ENCODE results near the gene FAM174B. TPM values are rescaled to one million over a fixed set of nuclear protein-coding genes. Genes with fewer than 3 reads are reported as not detected.

The FAM174B gene
- total and polyA plus RNA-seq, 2 experiments from 2014 or later, result 15.0 to 21.8 TPM

GRCh38 chr15:92578096-92578835 lies 77.3 kb downstream of the FAM174B start:
- no peaks in the 10 kb centered on the region for H4K20me1 ChIP-seq (replicated peaks; ENCODE audit: insufficient read depth)
- no peak overlapping the region for H3K27ac ChIP-seq (ENCODE audit: low read depth)
- no peaks in the 10 kb centered on the region for H3K36me3 Mint-ChIP-seq (ENCODE audit: low read depth)
- no peak overlapping the region for H3K4me3 ChIP-seq
- no peak overlapping the region for H3K27ac Mint-ChIP-seq
- H3K79me2 ChIP-seq (replicated peaks; ENCODE audit: insufficient read depth), result no peaks in the 10 kb centered on the region
- ATAC-seq (no peak), DNase-seq (ENCODE audit: low spot score) (no peak)
- H3K4me1 Mint-ChIP-seq, result no peaks in the 10 kb centered on the region
- H3K4me1 ChIP-seq (ENCODE audit: insufficient read depth), result no peaks in the 10 kb centered on the region
- peaks cover 14% of the 10 kb centered on the region for H3K9me2 ChIP-seq (ENCODE audit: insufficient read depth)
- no peaks in the 10 kb centered on the region for H3K36me3 ChIP-seq (ENCODE audit: insufficient read depth)
- TF ChIP-seq JUNB (IDR thresholded peaks at IDR 0.05; ENCODE audit: unreplicated experiment) (no peak), STAT1 (IDR thresholded peaks at IDR 0.05; ENCODE audit: unreplicated experiment) (no peak), NANOG (IDR thresholded peaks at IDR 0.05; ENCODE audit: borderline replicate concordance) (no peak), CREB1 (CRISPR knock-in tag; IDR thresholded peaks at IDR 0.05; ENCODE audit: low read depth) (no peak), POLR2AphosphoS5 (IDR thresholded peaks at IDR 0.05; ENCODE audit: low read depth) (no peak)
- TF ChIP-seq, protein P1, sequence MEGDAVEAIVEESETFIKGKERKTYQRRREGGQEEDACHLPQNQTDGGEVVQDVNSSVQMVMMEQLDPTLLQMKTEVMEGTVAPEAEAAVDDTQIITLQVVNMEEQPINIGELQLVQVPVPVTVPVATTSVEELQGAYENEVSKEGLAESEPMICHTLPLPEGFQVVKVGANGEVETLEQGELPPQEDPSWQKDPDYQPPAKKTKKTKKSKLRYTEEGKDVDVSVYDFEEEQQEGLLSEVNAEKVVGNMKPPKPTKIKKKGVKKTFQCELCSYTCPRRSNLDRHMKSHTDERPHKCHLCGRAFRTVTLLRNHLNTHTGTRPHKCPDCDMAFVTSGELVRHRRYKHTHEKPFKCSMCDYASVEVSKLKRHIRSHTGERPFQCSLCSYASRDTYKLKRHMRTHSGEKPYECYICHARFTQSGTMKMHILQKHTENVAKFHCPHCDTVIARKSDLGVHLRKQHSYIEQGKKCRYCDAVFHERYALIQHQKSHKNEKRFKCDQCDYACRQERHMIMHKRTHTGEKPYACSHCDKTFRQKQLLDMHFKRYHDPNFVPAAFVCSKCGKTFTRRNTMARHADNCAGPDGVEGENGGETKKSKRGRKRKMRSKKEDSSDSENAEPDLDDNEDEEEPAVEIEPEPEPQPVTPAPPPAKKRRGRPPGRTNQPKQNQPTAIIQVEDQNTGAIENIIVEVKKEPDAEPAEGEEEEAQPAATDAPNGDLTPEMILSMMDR (conservative IDR thresholded peaks at IDR 0.05; ENCODE audit: low read depth in 2 of 2), result no peak
- no peaks in the 10 kb centered on the region for H3F3A ChIP-seq (replicated peaks; ENCODE audit: low read depth)
- H3K4me3 Mint-ChIP-seq, result no peak overlapping the region
- no peaks in the 10 kb centered on the region for H3K27me3 ChIP-seq (ENCODE audit: insufficient read depth)
- H3K9me3 Mint-ChIP-seq, result no peaks in the 10 kb centered on the region; the same call in 2 of the 3 replicates
- H2AFZ ChIP-seq, result no peak overlapping the region
- peaks cover 7% of the 10 kb centered on the region for H3K27me3 Mint-ChIP-seq (ENCODE audit: insufficient read depth, low read depth, poor library complexity)
- H3K4me2 ChIP-seq, result no peak overlapping the region

DNA sequence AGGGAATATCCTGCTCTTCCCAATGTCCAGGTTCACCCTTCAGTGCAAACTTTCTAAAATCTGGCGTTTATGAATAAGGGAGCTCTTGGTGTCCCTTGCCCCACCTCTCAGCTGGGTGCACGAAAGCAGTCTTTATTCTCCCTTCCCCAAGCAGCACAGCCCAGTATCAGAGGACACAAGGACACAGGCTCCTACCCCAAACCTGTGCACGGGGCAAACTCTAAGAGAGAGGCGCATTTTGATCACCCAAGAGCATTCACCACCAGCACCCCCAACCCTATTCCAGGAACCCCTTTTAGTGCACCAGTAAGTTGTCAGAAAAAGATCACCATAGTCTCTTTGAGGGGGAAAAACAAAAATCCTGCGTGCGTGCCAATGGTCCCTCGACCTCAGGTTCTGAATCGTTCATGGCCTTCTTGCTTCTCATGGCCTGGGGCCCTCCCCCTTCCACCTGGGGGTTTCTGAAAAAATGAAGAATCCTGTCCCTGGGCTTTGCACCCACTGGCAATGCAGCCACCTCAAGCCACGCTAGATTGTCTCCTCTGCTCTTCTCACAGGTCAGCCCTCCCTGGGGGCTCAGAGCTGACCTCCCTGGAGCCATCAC lies 78.9 kb downstream of the FAM174B start:
- peaks cover 7% of the 10 kb centered on the region for H3K27me3 Mint-ChIP-seq (ENCODE audit: insufficient read depth, low read depth, poor library complexity)

More for the DNA sequence above, 78.9 kb downstream of the FAM174B start:
- no peaks in the 10 kb centered on the region for H3K27me3 ChIP-seq (ENCODE audit: insufficient read depth)
- Mint-ChIP-seq H3K27ac (no peak overlapping the region), H3K36me3 (ENCODE audit: low read depth) (no peaks in the 10 kb centered on the region), H3K9me3 (no peaks in the 10 kb centered on the region), H3K4me1 (no peaks in the 10 kb centered on the region), H3K4me3 (no peak overlapping the region)
- H3K79me2 ChIP-seq (replicated peaks; ENCODE audit: insufficient read depth), result no peaks in the 10 kb centered on the region
- H3K36me3 ChIP-seq (ENCODE audit: insufficient read depth), result no peaks in the 10 kb centered on the region
- no peaks in the 10 kb centered on the region for H3F3A ChIP-seq (replicated peaks; ENCODE audit: low read depth)
- no peak overlapping the region for H3K27ac ChIP-seq (ENCODE audit: low read depth)
- ATAC-seq (no peak), DNase-seq (ENCODE audit: low spot score) (no peak)
- H4K20me1 ChIP-seq (replicated peaks; ENCODE audit: insufficient read depth), result no peaks in the 10 kb centered on the region
- H3K4me2 ChIP-seq, result no peak overlapping the region
- TF ChIP-seq ZNF114 (CRISPR knock-in tag; IDR thresholded peaks at IDR 0.05), result no peak
- no peak for TF ChIP-seq ZNF331 (CRISPR knock-in tag; IDR thresholded peaks at IDR 0.05; ENCODE audit: low read depth)
- TF ChIP-seq STAT1 (IDR thresholded peaks at IDR 0.05; ENCODE audit: unreplicated experiment), result no peak
- TF ChIP-seq POLR2AphosphoS5 (IDR thresholded peaks at IDR 0.05; ENCODE audit: low read depth), result no peak
- TF ChIP-seq NANOG (IDR thresholded peaks at IDR 0.05; ENCODE audit: borderline replicate concordance), result no peak
- TF ChIP-seq ZNF462 (CRISPR knock-in tag; IDR thresholded peaks at IDR 0.05), result no peak
- TF ChIP-seq JUNB (IDR thresholded peaks at IDR 0.05; ENCODE audit: unreplicated experiment), result no peak
- no peak for TF ChIP-seq CREB1 (CRISPR knock-in tag; IDR thresholded peaks at IDR 0.05; ENCODE audit: low read depth)
- TF ChIP-seq EZH2phosphoT487 (IDR thresholded peaks at IDR 0.05; ENCODE audit: unreplicated experiment), result no peak
- H3K4me3 ChIP-seq, result no peak overlapping the region
- no peak overlapping the region for H2AFZ ChIP-seq
- H3K9me2 ChIP-seq (ENCODE audit: insufficient read depth), result peaks cover 21% of the 10 kb centered on the region
- no peaks in the 10 kb centered on the region for H3K4me1 ChIP-seq (ENCODE audit: insufficient read depth)

Measured in GM23338 (cell line).